ENCODE results near the gene CATSPERZ. TPM values are rescaled to one million over a fixed set of nuclear protein-coding genes. Genes with fewer than 3 reads are reported as not detected.

CATSPERZ gene
- polyA plus RNA-seq, 1 experiment, result not detected

GRCh38 chr11:64263021-64263946, 36.9 kb upstream of the CATSPERZ start:
- Histone ChIP-seq H3K36me3 (ENCODE audit: control insufficient read depth, insufficient read depth, low read length) (peaks cover 51% of the 10 kb centered on the region), H3K4me3 (ENCODE audit: low read depth, low read length) (no peak overlapping the region), H3K27me3 (ENCODE audit: control insufficient read depth, insufficient read depth, low read length) (no peaks in the 10 kb centered on the region)
- POLR2A ChIA-PET, result interaction anchor here (0.5 kb wide), 1 partner anchor 494 kb away, joined by 4 read pairs; no protein-coding TSS in a partner anchor
- CTCF ChIA-PET, result interaction anchor here (1.0 to 6.5 kb wide), 7 partner anchors 9 to 41 kb away, joined by 3 to 56 read pairs (median 5); partner anchors contain the start of genes CATSPERZ, ESRRA, PLCB3 and PPP1R14B
- TF ChIP-seq CTCF (IDR thresholded peaks at IDR 0.05; ENCODE audit: insufficient read depth, low read depth, low read length), result no peak
- DNase-seq (ENCODE audit: low read depth), result no peak

- no peak for TF ChIP-seq CTCF (IDR thresholded peaks at IDR 0.05; ENCODE audit: insufficient read depth, low read depth, low read length)
- H3K36me3 ChIP-seq (ENCODE audit: control insufficient read depth, insufficient read depth, low read length), result peaks cover 49% of the 10 kb centered on the region
- CTCF ChIA-PET, result interaction anchor here (1.4 to 6.5 kb wide), 5 partner anchors 10 to 40 kb away, joined by 4 to 56 read pairs (median 6); partner anchors contain the start of genes CATSPERZ, ESRRA, PLCB3 and PPP1R14B
- no peak overlapping the region for H3K4me3 ChIP-seq (ENCODE audit: low read depth, low read length)
- POLR2A ChIA-PET, result no interaction called here
- H3K27me3 ChIP-seq (ENCODE audit: control insufficient read depth, insufficient read depth, low read length), result no peaks in the 10 kb centered on the region
- DNase-seq (ENCODE audit: low read depth), result no peak
Measured at GRCh38 chr11:64263947-64264317, 36.2 kb upstream of the CATSPERZ start.

GRCh38 chr11:64264371-64264852, 35.7 kb upstream of the CATSPERZ start:
- ChIA-PET CTCF (interaction anchor here (1.4 to 6.5 kb wide), 4 partner anchors 13 to 40 kb away, joined by 4 to 56 read pairs (median 8); partner anchors contain the start of genes CATSPERZ, ESRRA, PLCB3 and PPP1R14B), POLR2A (no interaction called here)
- Histone ChIP-seq H3K4me3 (ENCODE audit: low read depth, low read length) (no peak overlapping the region), H3K27me3 (ENCODE audit: control insufficient read depth, insufficient read depth, low read length) (no peaks in the 10 kb centered on the region), H3K36me3 (ENCODE audit: control insufficient read depth, insufficient read depth, low read length) (peaks cover 47% of the 10 kb centered on the region)
- DNase-seq (ENCODE audit: low read depth), result no peak
- no peak for TF ChIP-seq CTCF (IDR thresholded peaks at IDR 0.05; ENCODE audit: insufficient read depth, low read depth, low read length)

DNA sequence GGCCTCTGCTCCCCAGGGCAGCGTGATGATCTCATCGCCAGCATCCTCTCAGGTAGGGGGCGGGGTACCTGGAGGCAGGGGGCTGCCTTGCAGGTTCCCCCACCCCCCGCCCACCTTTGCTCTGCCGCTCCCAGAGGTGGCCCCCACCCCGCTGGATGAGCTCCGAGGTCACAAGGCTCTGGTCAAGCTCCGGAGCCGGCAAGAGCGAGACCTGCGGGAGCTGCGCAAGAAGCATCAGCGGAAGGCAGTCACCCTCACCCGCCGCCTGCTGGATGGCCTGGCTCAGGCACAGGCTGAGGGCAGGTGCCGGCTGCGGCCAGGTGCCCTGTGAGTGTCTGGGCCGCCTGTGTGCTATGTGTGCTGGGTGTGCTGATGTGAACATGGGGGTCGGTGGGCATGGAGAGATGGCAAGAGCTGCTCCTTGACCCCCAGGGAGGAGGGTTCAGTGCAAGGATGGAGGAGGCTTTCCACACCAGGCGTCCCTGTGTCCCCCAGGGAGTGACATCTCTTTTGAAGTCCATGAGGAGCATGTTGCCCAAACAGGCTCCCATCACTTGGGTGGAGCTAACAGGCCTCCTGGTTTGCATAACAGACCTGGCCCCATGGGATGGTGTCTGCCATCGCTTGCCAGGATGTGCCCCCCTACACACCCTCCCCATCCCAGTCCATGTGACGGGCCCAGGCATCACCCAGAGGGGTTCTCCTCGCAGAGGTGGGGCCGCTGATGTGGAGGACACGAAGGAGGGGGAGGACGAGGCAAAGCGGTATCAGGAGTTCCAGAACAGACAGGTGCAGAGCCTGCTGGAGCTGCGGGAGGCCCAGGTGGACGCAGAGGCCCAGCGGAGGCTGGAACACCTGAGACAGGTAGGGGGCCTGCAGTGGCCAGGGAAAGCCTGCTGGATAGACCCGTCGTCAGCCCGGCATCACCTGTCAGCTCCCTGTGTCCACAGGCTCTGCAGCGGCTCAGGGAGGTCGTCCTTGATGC, 34.7 kb upstream of the CATSPERZ start:
- ChIA-PET POLR2A (no interaction called here), CTCF (interaction anchor here (1.3 to 6.5 kb wide), 4 partner anchors 8 to 39 kb away, joined by 3 to 56 read pairs (median 8); partner anchors contain the start of genes CATSPERZ, ESRRA and PLCB3)
- no peak for TF ChIP-seq CTCF (IDR thresholded peaks at IDR 0.05; ENCODE audit: insufficient read depth, low read depth, low read length)
- H3K36me3 ChIP-seq (ENCODE audit: control insufficient read depth, insufficient read depth, low read length), result peaks cover 41% of the 10 kb centered on the region
- H3K27me3 ChIP-seq (ENCODE audit: control insufficient read depth, insufficient read depth, low read length), result no peaks in the 10 kb centered on the region
- DNase-seq (ENCODE audit: low read depth), result no peak
- H3K4me3 ChIP-seq (ENCODE audit: low read depth, low read length), result no peak overlapping the region

Data from BJ (cell line).